Naive thymus-derived CD4-positive, alpha-beta T cell (primary cell): Measurements from ENCODE around the gene EXD3. TPM values are rescaled to one million over a fixed set of nuclear protein-coding genes. Genes with fewer than 3 reads are reported as not detected.
A peak's percentile ranks its signal among the peaks of the same experiment; 100 is the strongest.
"Not testable (repeated sequence)": the region's sequence is repeated elsewhere in the genome, so short reads cannot be mapped to it uniquely, and the experiment has no call there.

Experiments used
- ATAC-seq: fragments of 150-1000 bp; cut with Tn5 transposase; 2 replicates; pipeline ENCODE4 v1.10.0; 2021; ENCODE audit warnings: mild to moderate bottlenecking, moderate library complexity
- CTCF ChIA-PET: fragments of 350-600 bp; sonication (Branson Sonifier 250); formaldehyde crosslinking; loops from one replicate; lab custom pipeline; 2021; ENCODE audit warnings: antibody characterized with exemption; lab: Charles Lee
- POLR2A ChIA-PET: fragments of 350-600 bp; sonication (Branson Sonifier 250); formaldehyde crosslinking; loops from one replicate; lab custom pipeline; 2021; ENCODE audit warnings: antibody characterized with exemption, inconsistent platforms; lab: Charles Lee
- DNase-seq, 9 donors: peaks; one replicate each; pipeline versions ENCODE4 v3.0.0 to v3.0.0-alpha.2; 2020 to 2022; ENCODE audit warnings: mixed read lengths in 1 of 9
- H3K27ac ChIP-seq: one replicate; pipeline ENCODE4 v1.7.0; 2013; ENCODE audit warnings: mild to moderate bottlenecking, low read depth, low read length, moderate library complexity
- H3K27me3 ChIP-seq, 2 donors: one replicate each; pipeline ENCODE4 v1.7.0; 2013; ENCODE audit warnings: low read length in 2 of 2, mild to moderate bottlenecking in 2 of 2, moderate library complexity in 2 of 2; ENCODE audit not compliant: control insufficient read depth in 2 of 2, insufficient read depth in 2 of 2
- H3K36me3 ChIP-seq, 3 experiments: 1 replicate in 2 of 3; 2 replicates in 1 of 3; pipeline ENCODE4 v1.7.0; 2013; ENCODE audit warnings: low read length in 3 of 3, mild to moderate bottlenecking in 3 of 3, moderate library complexity in 1 of 3; ENCODE audit not compliant: insufficient read depth in 3 of 3, control insufficient read depth in 2 of 3
- H3K4me1 ChIP-seq, 2 donors: one replicate each; pipeline ENCODE4 v1.7.0; 2013; ENCODE audit warnings: low read length in 2 of 2, mild to moderate bottlenecking in 2 of 2, moderate library complexity in 1 of 2; ENCODE audit not compliant: control insufficient read depth in 2 of 2, insufficient read depth in 2 of 2
- H3K4me3 ChIP-seq: 2 replicates; pipeline ENCODE4 v1.7.0; 2013; ENCODE audit warnings: mild to moderate bottlenecking, low read length
- H3K9me3 ChIP-seq, 3 experiments: 1 replicate in 2 of 3; 2 replicates in 1 of 3; pipeline ENCODE4 v1.7.0; 2013; ENCODE audit warnings: low read length in 3 of 3; ENCODE audit not compliant: control insufficient read depth in 2 of 3
- H3K27ac Mint-ChIP-seq, 9 donors: one replicate each; pipeline ENCODE4 v1.8.0; 2020 to 2022; ENCODE audit warnings: mixed read lengths in 9 of 9, mild to moderate bottlenecking in 8 of 9, moderate library complexity in 5 of 9, inconsistent platforms in 2 of 9
- H3K27me3 Mint-ChIP-seq, 5 donors: one replicate each; pipeline ENCODE4 v1.8.0; 2021 to 2022; ENCODE audit warnings: mixed read lengths in 5 of 5, mild to moderate bottlenecking in 1 of 5
- H3K36me3 Mint-ChIP-seq, 5 donors: one replicate each; pipeline ENCODE4 v1.8.0; 2020 to 2022; ENCODE audit warnings: mixed read lengths in 5 of 5, mild to moderate bottlenecking in 3 of 5, inconsistent platforms in 1 of 5
- H3K4me1 Mint-ChIP-seq, 7 donors: one replicate each; pipeline ENCODE4 v1.8.0; 2020 to 2022; ENCODE audit warnings: mixed read lengths in 7 of 7, mild to moderate bottlenecking in 3 of 7, inconsistent platforms in 1 of 7
- H3K4me3 Mint-ChIP-seq, 10 donors: one replicate each; pipeline ENCODE4 v1.8.0; 2020 to 2022; ENCODE audit warnings: mild to moderate bottlenecking in 10 of 10, mixed read lengths in 10 of 10, moderate library complexity in 6 of 10, inconsistent platforms in 2 of 10
- H3K9me3 Mint-ChIP-seq, 11 donors: one replicate each; pipeline ENCODE4 v1.8.0; 2020 to 2022; ENCODE audit warnings: mixed read lengths in 11 of 11, mild to moderate bottlenecking in 4 of 11, inconsistent platforms in 1 of 11, moderate library complexity in 1 of 11
- intact Hi-C, 2 donors: fragments of 100-400 bp; cut with micrococcal nuclease; formaldehyde crosslinking; loops; one replicate each; pipeline ENCODE4 v1.15.1; 2023
- polyA plus RNA-seq, 2 donors: library from polyadenylated mRNA; unstranded; fragments of 300-500 nt; fragmentation: Illumina TruSeq; gene quantifications; one replicate each; pipeline ENCODE4 v1.2.3, GENCODE V29; 2021
- total RNA-seq, 6 experiments: library from RNA in 5 of 6; stranded (reverse) in 5 of 6; gene quantifications; 1 replicate in 5 of 6; 2 replicates in 1 of 6; pipeline ENCODE4 v1.2.3 and lab custom pipeline; 2021 to 2026

The EXD3 gene
- total and polyA plus RNA-seq, 7 experiments from 2014 or later: 3.5 to 27.2 (median 23.4) TPM

DNA sequence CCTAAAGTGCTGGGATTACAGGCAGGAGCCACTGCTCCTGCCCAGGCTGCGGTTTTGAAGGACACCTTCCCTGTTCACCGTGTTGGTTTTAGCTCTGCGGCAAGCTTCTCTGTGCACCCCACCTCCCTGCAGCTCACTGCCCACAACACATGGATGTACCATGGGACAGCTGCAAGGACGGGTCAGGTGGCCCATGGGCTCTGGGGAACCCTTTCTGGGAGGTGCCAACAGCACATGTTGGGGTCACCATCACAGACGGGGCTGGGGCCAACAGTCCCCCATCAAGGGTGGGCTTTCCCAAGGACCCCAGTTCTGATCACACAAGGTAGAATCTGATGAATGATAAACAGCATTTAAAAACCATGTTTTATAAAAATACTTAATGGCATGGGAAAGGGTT is 7.5 kb downstream of the EXD3 start:
- Histone ChIP-seq H3K4me3 (no peak overlapping the region), H3K27ac (no peak overlapping the region), H3K9me3 (no peaks in the 10 kb centered on the region), H3K27me3 (no peaks in the 10 kb centered on the region), H3K36me3 (no peaks in the 10 kb centered on the region), H3K4me1 (peaks cover 0 to 3% of the 10 kb centered on the region in 2 donors)
- H3K9me3 Mint-ChIP-seq: no peaks in the 10 kb centered on the region
- DNase-seq (no peak), ATAC-seq (no peak)
- peak overlapping the region in 1 of 9 donors; percentile 51 for H3K27ac Mint-ChIP-seq
- intact Hi-C loops: no loop called here
- CTCF ChIA-PET: no interaction called here
- no peaks in the 10 kb centered on the region for H3K27me3 Mint-ChIP-seq
- peaks cover 0 to 11% (median 5%) of the 10 kb centered on the region in 7 donors for H3K4me1 Mint-ChIP-seq
- peaks cover 0 to 6% (median 0%) of the 10 kb centered on the region in 5 donors for H3K36me3 Mint-ChIP-seq
- POLR2A ChIA-PET: no interaction called here
- H3K4me3 Mint-ChIP-seq: peak overlapping the region in 1 of 10 donors; percentile 25

DNA sequence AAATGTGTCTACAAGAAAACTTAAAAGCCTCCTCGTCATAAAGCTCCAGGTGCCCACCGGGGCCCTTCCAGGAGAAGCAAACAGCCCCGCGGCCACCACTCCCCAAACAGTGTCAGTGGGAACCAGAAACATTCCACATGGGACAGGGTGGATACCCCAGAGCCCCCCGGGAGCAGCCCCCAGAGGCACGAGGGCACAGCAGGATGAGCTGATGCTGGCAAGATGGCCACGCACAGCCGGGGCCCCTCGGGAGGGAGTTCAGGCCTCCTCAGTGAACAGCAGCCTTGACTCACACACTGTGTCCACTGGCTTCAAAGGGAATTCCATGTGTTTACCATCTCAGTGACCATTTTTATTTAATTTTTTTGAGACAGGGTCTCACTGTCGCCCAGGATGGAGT is 10.5 kb downstream of the EXD3 start:
- peaks cover 0 to 17% (median 5%) of the 10 kb centered on the region in 7 donors for H3K4me1 Mint-ChIP-seq
- H3K36me3 Mint-ChIP-seq: peaks cover 0 to 6% (median 0%) of the 10 kb centered on the region in 5 donors
- ATAC-seq (no peak), DNase-seq (no peak)
- Histone ChIP-seq H3K4me1 (peaks cover 0 to 3% of the 10 kb centered on the region in 2 donors), H3K9me3 (no peaks in the 10 kb centered on the region), H3K27me3 (no peaks in the 10 kb centered on the region), H3K36me3 (no peaks in the 10 kb centered on the region), H3K4me3 (no peak overlapping the region), H3K27ac (no peak overlapping the region)
- intact Hi-C loops: no loop called here
- no peak overlapping the region for H3K4me3 Mint-ChIP-seq
- CTCF ChIA-PET: interaction anchor here (0.9 kb wide), 1 partner anchor 10 kb away, joined by 4 read pairs; the partner anchor contains the start of gene EXD3
- no peaks in the 10 kb centered on the region for H3K27me3 Mint-ChIP-seq
- no peak overlapping the region for H3K27ac Mint-ChIP-seq
- POLR2A ChIA-PET: interaction anchor here (0.7 kb wide), 1 partner anchor 11 kb away, joined by 5 read pairs; no protein-coding TSS in a partner anchor
- H3K9me3 Mint-ChIP-seq: no peaks in the 10 kb centered on the region

DNA sequence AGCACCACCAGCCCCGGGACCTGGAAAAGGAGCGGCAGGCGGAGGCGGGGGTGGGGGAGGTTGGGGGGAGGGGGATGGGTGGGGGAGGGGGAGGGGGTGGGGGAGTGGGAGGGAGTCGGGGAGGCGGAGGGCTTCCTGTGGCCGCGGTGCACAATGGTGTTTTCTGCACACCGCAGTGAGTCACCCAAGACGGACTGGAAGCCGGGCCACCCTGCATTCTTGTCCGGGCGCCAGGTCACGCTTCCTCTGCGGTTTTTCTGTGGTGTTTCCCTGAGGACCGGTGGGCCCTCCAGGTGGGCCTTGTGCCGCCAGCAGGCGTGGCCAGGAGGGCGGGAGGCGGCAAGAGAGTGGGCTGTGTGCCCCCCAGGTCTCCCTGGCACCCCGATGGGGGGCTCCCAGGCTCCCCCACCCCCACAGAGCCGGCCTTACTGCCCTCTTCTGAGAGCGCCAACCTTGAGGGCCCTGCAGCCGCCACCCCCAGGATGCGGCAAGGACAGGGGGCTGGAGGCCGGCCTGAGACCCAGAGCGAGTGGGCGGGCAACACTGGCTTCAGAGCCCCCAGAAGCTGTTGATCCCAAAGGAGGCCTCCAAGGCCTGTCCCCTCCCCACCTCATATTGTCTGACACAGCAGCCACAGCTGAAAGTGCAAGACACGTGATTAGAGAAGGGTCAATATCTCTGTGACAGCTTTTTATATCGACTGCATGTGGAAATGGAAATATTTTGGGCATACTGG is 11.1 kb downstream of the EXD3 start:
- no peaks in the 10 kb centered on the region for H3K9me3 ChIP-seq
- H3K36me3 ChIP-seq: no peaks in the 10 kb centered on the region
- no peak overlapping the region for H3K4me3 ChIP-seq
- DNase-seq (peak in 1 of 9 donors; percentile 47), ATAC-seq (peak; percentile 55)
- intact Hi-C loops: no loop called here
- peaks cover 3% of the 10 kb centered on the region in 2 donors for H3K4me1 ChIP-seq
- Mint-ChIP-seq H3K27ac (no peak overlapping the region), H3K27me3 (no peaks in the 10 kb centered on the region), H3K4me3 (peak overlapping the region in 2 of 10 donors; percentile 33 to 56), H3K36me3 (peaks cover 0 to 6% (median 0%) of the 10 kb centered on the region in 5 donors), H3K4me1 (peaks cover 0 to 17% (median 5%) of the 10 kb centered on the region in 7 donors), H3K9me3 (no peaks in the 10 kb centered on the region)
- CTCF ChIA-PET: no interaction called here
- POLR2A ChIA-PET: interaction anchor here (0.7 kb wide), 1 partner anchor 11 kb away, joined by 5 read pairs; no protein-coding TSS in a partner anchor
- no peaks in the 10 kb centered on the region for H3K27me3 ChIP-seq
- H3K27ac ChIP-seq: no peak overlapping the region

DNA sequence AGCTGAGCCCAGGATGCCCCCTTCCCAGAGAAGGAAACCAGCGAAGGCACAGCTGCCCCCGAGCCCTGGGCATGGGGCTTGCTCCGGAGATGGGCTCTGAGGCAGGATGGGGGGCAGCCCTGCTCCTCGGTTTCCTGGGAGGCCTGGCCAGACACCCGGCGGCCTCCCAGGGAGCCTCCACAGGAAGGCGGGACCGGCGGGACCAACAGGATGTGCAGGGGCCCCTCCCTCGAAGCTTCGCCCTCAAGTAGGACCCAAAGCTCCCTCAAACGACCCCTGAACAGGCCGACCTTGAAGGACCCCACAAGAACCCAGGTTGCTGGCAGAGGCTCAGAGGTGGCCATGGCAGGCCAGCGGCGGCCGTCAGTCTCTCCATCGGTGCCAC is 11.7 kb downstream of the EXD3 start:
- Histone ChIP-seq H3K27ac (no peak overlapping the region), H3K36me3 (no peaks in the 10 kb centered on the region), H3K4me3 (no peak overlapping the region), H3K9me3 (no peaks in the 10 kb centered on the region), H3K4me1 (peaks cover 3% of the 10 kb centered on the region in 2 donors), H3K27me3 (no peaks in the 10 kb centered on the region)
- no peak overlapping the region for H3K27ac Mint-ChIP-seq
- H3K4me3 Mint-ChIP-seq: peak overlapping the region in 2 of 10 donors; percentile 33 to 56
- H3K9me3 Mint-ChIP-seq: no peaks in the 10 kb centered on the region
- ChIA-PET CTCF (no interaction called here), POLR2A (no interaction called here)
- intact Hi-C loops: no loop called here
- peaks cover under 1 to 17% (median 5%) of the 10 kb centered on the region in 7 donors for H3K4me1 Mint-ChIP-seq
- H3K27me3 Mint-ChIP-seq: no peaks in the 10 kb centered on the region
- ATAC-seq: no peak
- peaks cover 0 to 6% (median 0%) of the 10 kb centered on the region in 5 donors for H3K36me3 Mint-ChIP-seq
- no peak for DNase-seq

DNA sequence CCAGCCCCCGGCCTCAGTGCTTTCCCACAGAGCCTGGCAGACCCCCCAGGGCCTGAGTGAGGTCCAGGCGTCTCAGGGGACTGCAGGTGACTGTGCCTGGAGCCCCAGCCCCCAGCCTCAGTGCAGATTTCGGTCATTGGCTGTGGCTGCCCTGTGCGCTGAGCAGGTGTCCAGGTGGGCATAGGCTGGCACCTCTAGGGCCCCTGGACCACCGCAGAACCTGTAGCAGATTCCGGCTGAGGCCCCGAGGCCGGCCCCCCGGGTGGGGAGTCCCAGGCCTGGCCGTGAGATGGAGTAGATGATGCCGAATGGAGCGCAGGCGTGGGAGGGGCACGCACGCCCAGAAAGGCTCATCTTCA is 12.1 kb downstream of the EXD3 start:
- no peak overlapping the region for H3K27ac ChIP-seq
- H3K9me3 ChIP-seq: no peaks in the 10 kb centered on the region
- Mint-ChIP-seq H3K27ac (no peak overlapping the region), H3K27me3 (peaks cover 0 to 3% (median 0%) of the 10 kb centered on the region in 5 donors), H3K36me3 (peaks cover 0 to 6% (median 0%) of the 10 kb centered on the region in 5 donors), H3K9me3 (no peaks in the 10 kb centered on the region), H3K4me1 (peaks cover 3 to 17% (median 5%) of the 10 kb centered on the region in 7 donors), H3K4me3 (peak overlapping the region in 1 of 10 donors; percentile 56)
- no peaks in the 10 kb centered on the region for H3K36me3 ChIP-seq
- H3K4me3 ChIP-seq: no peak overlapping the region
- ATAC-seq (no peak), DNase-seq (no peak)
- POLR2A ChIA-PET: no interaction called here
- CTCF ChIA-PET: no interaction called here
- peaks cover 3% of the 10 kb centered on the region in 2 donors for H3K4me1 ChIP-seq
- no peaks in the 10 kb centered on the region for H3K27me3 ChIP-seq
- intact Hi-C loops: no loop called here

DNA sequence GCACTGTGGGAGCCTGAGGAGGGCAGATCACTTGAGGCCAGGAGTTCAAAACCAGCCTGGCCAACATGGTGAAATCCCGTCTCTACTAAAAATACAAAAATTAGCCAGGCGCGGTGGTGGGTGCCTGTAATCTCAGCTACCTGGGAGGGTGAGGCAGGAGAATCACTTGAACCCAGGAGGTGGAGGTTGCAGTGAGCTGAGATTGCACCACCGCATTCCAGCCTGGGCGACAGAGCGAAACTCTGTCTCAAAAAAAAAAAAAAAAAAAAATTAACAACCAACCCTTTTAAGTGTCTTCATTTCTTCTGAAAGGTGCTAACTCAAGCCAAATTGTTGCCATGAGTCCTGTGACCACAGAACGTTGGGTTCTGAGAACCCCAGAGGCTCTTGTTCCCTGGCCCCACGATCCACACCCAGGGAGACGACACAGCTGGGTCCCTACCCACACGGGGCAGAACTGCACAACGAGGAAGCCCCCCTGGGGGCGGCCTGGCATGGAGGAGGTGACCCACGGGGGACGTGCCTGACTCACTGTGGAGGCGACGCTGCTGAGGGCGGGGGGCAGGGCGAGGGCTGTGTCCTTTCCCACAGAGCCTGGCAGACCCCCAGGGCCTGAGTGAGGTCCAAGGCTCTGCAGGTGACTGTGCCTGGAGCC is 12.6 kb downstream of the EXD3 start:
- CTCF ChIA-PET: interaction anchor here (1.1 kb wide), 1 partner anchor 108 kb away, joined by 4 read pairs; the partner anchor contains the start of gene NRARP
- ATAC-seq, H3K27me3 Mint-ChIP-seq, H3K36me3 Mint-ChIP-seq, H3K4me1 ChIP-seq, H3K27ac ChIP-seq, H3K9me3 Mint-ChIP-seq, H3K9me3 ChIP-seq, H3K27ac Mint-ChIP-seq, intact Hi-C loops, H3K4me3 ChIP-seq, POLR2A ChIA-PET, DNase-seq, H3K27me3 ChIP-seq, H3K36me3 ChIP-seq: not testable (repeated sequence)
- H3K4me1 Mint-ChIP-seq: peaks cover 3 to 17% (median 8%) of the 10 kb centered on the region in 7 donors
- H3K4me3 Mint-ChIP-seq: peak overlapping the region in 2 of 10 donors; percentile 14 to 56
